ENCODE results near the gene ARHGAP28. TPM values are rescaled to one million over a fixed set of nuclear protein-coding genes. Genes with fewer than 3 reads are reported as not detected.

ARHGAP28 gene
- total RNA-seq, 1 donor from 2014 or later, result 104 TPM

- no peaks in the 10 kb centered on the region for H3K4me1 Mint-ChIP-seq (ENCODE audit: unreplicated experiment)
- H3K27ac Mint-ChIP-seq, result peak overlapping the region; percentile 65
- H3K36me3 Mint-ChIP-seq, result peaks cover 35% of the 10 kb centered on the region
- no peak for DNase-seq (ENCODE audit: extremely low spot score, unreplicated experiment)
- no peaks in the 10 kb centered on the region for H3K9me3 Mint-ChIP-seq
- no peaks in the 10 kb centered on the region for H3K27me3 Mint-ChIP-seq
- H3K4me3 Mint-ChIP-seq, result no peak overlapping the region
- TF ChIP-seq CTCF (conservative IDR thresholded peaks at IDR 0.05), result no peak
Measured at GRCh38 chr18:6948281-6949055, 219.0 kb downstream of the ARHGAP28 start.

- peak overlapping the region; percentile 31 for H3K27ac Mint-ChIP-seq
- H3K4me1 Mint-ChIP-seq (ENCODE audit: unreplicated experiment), result no peaks in the 10 kb centered on the region
- no peaks in the 10 kb centered on the region for H3K9me3 Mint-ChIP-seq
- TF ChIP-seq CTCF (conservative IDR thresholded peaks at IDR 0.05), result no peak
- H3K36me3 Mint-ChIP-seq, result peaks cover 41% of the 10 kb centered on the region
- no peak for DNase-seq (ENCODE audit: extremely low spot score, unreplicated experiment)
- H3K27me3 Mint-ChIP-seq, result no peaks in the 10 kb centered on the region
- H3K4me3 Mint-ChIP-seq, result no peak overlapping the region
Measured at GRCh38 chr18:6949800-6950586, 220.5 kb downstream of the ARHGAP28 start.

- no peak for TF ChIP-seq CTCF (conservative IDR thresholded peaks at IDR 0.05)
- no peak for DNase-seq (ENCODE audit: extremely low spot score, unreplicated experiment)
- Mint-ChIP-seq H3K27ac (no peak overlapping the region), H3K4me1 (ENCODE audit: unreplicated experiment) (no peaks in the 10 kb centered on the region), H3K9me3 (no peaks in the 10 kb centered on the region), H3K4me3 (no peak overlapping the region), H3K27me3 (no peaks in the 10 kb centered on the region), H3K36me3 (peaks cover 41% of the 10 kb centered on the region)
Measured at GRCh38 chr18:6950641-6951040, 221.1 kb downstream of the ARHGAP28 start.

- Mint-ChIP-seq H3K4me3 (no peak overlapping the region), H3K36me3 (peaks cover 38% of the 10 kb centered on the region), H3K27me3 (no peaks in the 10 kb centered on the region), H3K4me1 (ENCODE audit: unreplicated experiment) (no peaks in the 10 kb centered on the region), H3K27ac (no peak overlapping the region), H3K9me3 (no peaks in the 10 kb centered on the region)
- no peak for DNase-seq (ENCODE audit: extremely low spot score, unreplicated experiment)
- no peak for TF ChIP-seq CTCF (conservative IDR thresholded peaks at IDR 0.05)
Measured at GRCh38 chr18:6951336-6952090, 222.0 kb downstream of the ARHGAP28 start.

- Mint-ChIP-seq H3K27ac (no peak overlapping the region), H3K4me3 (no peak overlapping the region), H3K36me3 (peaks cover 28% of the 10 kb centered on the region), H3K9me3 (no peaks in the 10 kb centered on the region), H3K4me1 (ENCODE audit: unreplicated experiment) (no peaks in the 10 kb centered on the region), H3K27me3 (no peaks in the 10 kb centered on the region)
- TF ChIP-seq CTCF (conservative IDR thresholded peaks at IDR 0.05), result no peak
- no peak for DNase-seq (ENCODE audit: extremely low spot score, unreplicated experiment)
Measured at GRCh38 chr18:6954501-6954900, 225.0 kb downstream of the ARHGAP28 start.
